ENCODE data around the gene HSP90AB1.

The HSP90AB1 gene

DNA sequence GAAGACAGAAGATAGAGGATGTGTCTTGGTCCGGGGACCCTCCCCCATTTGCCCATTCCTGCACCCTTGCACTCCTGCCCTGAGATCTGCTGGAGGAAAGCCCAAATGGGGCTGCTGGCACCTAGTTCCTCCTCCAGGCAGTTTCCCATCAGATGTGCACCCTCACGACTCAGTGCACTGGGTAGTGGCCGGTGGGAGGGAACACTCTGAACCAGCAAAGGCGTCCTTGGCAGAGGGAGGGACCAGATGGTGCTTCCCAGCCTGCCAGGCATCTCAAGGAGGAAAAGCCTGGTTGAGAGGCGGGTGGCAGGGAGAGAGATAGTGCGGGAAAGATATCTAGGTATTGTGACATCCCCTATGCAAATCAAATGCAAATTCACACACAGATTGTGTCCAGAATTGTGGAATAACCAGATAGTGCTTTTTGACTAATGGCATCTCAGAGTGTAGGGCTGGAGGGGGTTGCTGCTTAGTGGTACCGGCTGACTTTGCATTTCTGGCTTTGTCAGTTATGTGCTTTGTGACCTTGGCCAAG is 42.9 kb downstream of the HSP90AB1 start:
- DNase-seq (ENCODE audit: low read depth): no peak

DNA sequence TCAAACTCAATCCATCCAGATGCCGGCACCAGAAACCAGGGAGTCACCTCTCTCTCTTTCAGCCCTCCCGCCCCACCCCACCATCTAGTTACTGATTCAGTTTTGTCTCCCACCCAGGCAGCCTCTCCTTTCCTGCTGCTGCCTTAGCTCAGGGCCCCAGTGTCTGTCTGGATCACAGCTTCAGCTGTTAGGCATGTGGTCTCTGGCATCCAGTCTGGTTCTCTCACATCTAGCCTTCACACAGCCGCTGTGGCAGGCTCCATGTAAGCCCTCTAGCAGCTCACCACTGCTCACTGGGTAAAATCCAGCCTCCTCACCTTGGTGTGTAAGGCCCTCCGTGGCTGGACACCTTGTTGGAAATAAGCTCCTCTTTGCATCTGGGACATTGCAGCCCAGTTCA is 44.9 kb downstream of the HSP90AB1 start:
- no peak for DNase-seq (ENCODE audit: low read depth)

DNA sequence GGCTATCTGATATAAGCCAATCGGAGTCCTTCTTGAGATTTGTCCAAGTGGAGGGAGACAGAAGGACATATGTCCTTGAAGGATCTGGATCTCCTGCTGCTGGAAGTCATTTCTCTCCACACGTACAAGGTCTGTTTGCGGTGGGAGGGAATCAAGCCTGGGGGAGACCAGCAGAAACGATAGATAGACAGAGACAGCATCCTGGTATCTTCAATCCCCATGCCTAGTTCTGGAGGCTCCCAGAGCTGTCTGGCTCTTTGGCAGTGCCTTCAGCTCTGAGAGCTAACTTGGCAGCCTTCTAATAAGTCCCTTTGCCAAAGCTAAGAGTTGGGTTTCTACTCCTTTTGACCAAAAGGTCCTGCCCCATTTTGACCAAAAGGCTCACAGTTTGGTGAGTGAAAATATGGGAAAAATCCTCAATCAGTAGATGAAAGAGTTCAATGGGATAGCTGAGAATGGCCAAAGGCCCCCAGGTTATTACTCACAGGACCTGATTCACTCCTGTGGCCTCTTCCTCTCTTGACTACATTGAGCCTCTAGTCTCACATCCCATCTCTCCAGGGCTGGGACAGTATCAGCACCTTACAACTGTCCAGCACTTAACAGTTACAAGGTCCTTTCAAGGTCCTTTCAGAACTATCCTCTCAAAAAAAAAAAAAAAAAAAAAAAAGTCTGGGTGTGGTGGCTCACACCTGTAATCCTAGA is 45.9 kb downstream of the HSP90AB1 start:
- DNase-seq (ENCODE audit: low read depth): no peak

DNA sequence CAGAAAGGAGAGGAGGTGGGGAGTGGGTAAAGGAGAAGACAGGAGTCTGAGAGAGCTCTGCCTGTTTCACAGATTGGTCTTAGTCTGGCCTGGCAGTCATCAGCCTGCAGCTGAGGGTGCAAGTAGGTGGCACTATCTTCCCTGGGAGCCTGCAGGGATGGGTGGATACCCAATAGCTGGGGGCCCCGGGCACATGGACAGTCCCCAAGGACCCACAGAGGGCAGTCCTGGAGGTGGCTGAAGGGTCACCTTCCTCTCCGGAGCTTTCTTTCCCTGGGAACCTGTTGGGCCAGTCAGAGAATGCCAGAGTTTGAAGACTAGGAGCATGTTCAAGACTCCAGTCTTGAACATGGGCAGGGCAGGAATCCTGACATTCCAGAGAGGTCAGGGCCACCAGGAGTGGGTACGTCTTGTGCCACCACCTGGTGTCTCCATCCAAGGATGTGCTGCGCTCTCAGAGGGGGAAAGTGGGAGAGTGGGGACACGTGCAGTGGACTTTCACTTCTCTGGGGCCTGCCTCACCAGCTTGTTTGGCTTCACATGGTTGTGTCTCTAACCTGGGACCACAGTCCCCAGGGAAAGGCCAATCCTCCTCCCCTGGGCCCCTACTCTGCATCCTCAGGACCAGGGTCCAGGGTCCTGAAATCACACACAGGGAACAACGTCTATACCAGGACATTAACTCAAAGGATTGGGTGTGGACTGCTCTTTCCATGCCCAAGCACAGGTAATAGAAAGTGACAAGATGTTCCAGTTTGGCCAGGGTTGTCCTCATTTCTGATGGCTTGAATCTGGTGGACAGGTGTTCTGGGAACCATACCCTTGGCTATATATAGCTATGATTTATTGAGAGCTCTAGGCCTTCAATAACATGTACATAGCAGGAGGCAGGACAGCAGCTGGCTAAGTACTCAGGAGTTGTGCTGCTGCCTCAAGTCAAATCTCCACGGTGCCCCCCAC is 48.2 kb downstream of the HSP90AB1 start:
- no peak for DNase-seq (ENCODE audit: low read depth)

DNA sequence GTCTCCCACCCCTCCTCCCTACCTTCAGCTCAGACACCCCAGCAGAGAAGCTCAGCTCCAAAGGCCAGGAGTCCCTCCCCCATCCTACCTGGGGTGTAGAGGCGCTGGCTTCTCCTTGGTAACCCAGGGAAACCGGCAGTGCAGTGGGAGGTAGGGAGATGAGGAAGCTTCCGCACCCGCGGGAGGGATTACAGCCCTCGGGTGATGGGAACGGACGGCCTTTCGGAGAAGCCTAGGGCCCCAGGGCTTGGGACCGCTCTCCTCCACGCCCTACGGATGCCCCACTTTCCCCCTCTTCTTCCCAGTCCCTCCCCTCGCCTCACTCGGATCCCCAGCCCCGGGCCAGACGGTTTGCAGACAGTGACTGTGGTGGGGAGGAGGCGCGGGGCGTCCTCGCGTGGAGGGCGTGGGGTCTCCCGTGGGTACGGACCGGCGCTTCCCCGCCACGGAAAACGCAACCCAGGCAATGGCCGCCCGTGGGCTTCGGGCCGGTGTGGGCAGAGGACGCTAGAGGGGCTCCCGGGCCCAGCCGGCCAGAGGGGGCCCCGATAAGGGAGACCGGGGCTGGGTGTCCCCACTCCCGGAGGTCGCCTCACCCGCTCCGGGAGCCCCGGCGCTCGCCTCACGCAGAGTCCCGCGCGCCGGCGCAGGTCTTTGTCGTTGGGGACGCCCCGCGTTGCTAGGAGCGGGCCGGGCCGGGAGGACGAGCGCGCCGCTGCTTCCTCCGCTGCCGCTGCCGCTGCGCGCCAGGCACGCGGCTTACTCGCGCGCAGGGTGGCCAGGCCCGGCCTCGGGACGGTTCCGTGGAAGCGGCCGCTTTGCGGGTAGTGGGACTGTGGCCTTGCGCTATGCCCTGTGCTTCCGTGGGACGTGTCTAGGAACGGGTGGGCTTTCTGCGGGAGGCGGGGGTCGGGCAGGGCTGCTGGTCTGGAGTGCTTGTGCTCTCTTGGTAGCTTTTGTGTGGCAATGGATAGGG is 50.5 kb downstream of the HSP90AB1 start:
- DNase-seq (ENCODE audit: low read depth): peak; percentile 23

DNA sequence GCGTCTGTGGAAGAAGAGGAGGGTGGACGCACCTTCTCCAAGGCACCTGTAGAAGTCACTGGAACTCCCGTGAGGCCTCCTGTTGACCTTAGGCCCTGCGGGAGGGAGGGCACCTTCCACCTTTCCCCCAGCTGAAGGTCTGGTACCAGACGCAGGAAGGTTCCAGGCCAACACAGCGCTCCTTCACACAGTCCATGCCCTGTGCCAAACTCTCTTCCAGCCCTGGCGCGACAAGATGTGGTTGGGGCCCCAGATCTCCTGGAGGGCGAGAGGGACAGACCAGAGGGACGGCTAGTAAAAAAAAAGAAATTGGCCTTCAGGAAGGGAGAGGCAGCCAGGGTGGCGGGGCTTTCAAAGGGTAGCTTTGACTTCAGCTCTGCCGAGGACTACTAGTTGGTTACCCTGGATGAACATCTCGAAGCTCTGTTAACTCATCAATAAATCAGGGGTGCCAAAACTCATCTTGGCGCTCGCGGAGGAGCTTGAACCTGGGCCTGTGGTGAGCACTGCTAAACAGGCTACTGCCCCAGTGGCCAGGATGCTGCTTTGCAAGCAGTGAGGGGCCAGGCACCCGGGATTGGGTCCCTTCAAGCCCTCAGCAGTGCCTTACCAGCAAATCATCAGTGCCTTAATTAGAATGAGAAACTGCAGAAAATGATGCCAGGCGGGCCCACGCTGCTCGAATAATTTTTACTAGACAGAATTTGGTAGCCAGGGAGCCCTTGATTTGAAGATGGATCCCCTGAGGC is 51.3 kb downstream of the HSP90AB1 start:
- no peak for DNase-seq (ENCODE audit: low read depth)

DNA sequence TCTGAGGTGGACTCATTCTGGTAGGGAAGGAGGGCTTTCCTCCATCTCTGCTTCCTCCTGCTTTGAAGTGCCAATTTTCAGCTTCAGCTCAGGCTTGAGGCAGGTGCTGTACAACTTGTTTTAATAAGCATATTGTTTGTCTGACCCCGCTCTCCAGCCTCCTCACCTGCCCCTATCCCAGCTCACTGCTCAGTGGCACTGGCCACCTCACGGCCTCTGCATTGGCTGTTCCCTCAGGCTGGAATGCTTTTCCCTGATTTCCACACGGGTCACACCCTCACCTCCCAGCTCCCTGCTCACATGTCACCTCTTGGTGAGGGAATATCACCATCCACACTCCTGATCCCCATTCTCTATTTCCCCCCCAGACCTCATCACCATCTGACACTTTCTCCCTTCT is 52.0 kb downstream of the HSP90AB1 start:
- no peak for DNase-seq (ENCODE audit: low read depth)

DNA sequence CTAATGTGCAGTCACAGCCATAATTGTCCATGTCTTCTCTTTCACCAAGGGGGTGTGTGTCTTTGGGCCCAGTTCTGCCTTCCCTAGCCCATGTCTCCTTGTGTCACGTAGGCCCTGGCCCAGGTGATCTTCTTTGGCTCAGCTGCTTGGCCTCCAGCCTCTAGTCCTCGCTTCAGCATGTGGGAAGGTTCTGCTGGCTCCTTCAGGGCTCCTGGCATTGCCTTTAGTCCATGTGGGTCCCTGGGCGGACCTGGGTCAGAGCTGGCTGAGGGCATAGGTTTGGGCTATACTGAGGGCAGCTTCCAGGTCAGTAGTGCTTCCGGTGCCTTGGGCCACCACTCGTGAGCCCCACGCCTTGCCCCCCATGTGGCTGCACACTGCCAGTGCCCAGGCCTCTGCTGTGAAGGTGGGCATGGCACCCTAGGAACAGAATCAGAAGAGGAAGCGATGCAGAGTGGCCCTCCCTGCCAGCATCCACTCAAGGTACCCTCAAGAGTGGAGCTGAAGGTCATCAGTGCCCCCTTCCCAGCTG is 53.5 kb downstream of the HSP90AB1 start:
- DNase-seq (ENCODE audit: low read depth): no peak

DNA sequence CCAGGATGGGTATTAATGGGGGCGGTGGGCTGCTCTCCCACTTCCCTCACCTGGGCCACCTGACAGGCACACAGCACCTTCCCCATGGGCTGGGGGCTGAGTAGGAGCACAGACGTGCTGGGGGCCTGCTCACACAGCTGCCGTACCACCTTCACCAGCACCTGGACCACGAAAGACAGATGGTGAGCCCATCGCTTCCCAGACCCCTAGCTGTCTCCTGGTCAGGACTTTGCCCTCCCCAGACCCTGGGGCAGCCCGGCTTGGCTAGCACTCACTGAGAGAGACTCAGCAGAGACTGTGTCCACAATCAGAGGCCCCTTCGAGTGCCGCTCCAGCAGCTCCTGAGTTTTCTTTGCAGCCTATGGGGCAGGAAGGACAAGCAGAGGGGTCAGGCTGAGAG is 54.2 kb downstream of the HSP90AB1 start:
- no peak for DNase-seq (ENCODE audit: low read depth)

DNA sequence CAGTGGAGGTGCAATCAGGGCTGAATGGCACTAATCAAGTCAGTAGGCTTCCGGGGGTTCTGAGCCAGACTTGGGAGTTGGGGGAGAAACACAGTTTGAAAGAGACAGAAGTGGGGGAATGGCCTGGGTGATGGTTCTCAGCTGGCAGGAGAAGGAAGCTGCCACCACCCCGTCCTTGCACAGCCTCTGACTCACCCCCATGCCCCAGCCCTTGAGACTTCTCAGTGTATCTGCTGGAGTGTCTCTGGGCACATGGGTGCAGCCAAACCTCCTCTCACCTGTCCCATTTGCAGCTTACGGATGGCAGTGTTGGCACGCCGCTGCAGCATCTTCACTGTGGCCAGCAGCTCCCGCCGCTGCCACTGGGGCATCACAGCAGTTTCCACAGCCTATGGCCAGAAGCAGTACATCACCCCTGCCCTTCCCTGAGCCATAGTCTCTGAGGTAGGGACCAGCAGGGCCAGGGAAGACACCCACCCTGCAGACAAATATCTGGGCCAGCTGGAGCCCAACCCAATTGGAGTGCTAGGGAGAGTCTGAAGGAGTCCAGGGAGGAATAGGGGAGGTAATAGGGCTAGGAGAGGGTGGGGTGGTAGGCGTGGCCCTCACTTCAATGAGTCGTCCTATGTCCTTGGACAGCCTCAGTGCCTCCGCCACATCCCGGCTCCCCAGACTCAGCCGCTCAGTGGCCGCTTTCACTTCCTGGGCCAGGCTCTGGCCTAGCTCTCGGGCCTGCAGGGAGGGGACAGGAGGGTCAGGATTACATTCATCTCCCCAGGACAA is 55.1 kb downstream of the HSP90AB1 start:
- DNase-seq (ENCODE audit: low read depth): no peak

DNA sequence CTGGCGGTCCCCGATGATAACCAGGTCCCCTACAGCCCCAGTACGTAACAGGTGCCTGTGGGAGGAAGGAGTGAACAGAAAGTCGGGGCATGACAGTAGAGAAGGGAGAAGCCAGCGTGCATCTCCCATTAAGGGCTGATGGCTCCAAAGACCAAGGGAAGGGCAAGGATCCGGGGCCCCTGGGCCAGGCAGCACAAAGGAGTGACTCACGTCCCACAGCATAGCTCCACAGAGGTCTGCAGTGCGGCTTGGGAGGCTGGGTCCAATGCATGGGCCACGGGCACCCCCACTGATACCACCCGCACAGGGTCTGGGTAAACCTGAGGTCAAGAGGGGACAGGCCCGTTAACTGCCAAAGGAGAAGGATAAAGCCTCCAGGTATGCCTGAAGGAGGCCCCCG is 56.0 kb downstream of the HSP90AB1 start:
- DNase-seq (ENCODE audit: low read depth): no peak

Data from activated T-helper 1 cell treated with Interleukin-2 at 50 U/mL for 16 hours (primary cell).